HUES6 (cell line): ENCODE measurements around the gene EHD4.

Experiments
- H3K27ac ChIP-seq: 2 replicates; pipeline ENCODE4 v1.7.0; 2013; ENCODE audit warnings: low read depth, mild to moderate bottlenecking, low read length, inconsistent platforms
- H3K27me3 ChIP-seq: 2 replicates; pipeline ENCODE4 v1.6.1; 2013; ENCODE audit warnings: low read length; ENCODE audit not compliant: control insufficient read depth, insufficient read depth
- H3K36me3 ChIP-seq: 2 replicates; pipeline ENCODE4 v1.6.1; 2013; ENCODE audit warnings: low read length; ENCODE audit not compliant: control insufficient read depth, insufficient read depth
- H3K4me1 ChIP-seq: 2 replicates; pipeline ENCODE4 v1.6.1; 2013; ENCODE audit warnings: low read length; ENCODE audit not compliant: control insufficient read depth, insufficient read depth
- H3K4me3 ChIP-seq: 2 replicates; pipeline ENCODE4 v1.5.1; 2013; ENCODE audit warnings: low read depth, low read length
- H3K9ac ChIP-seq: one replicate; pipeline ENCODE4 v1.6.1; 2013; ENCODE audit warnings: mild to moderate bottlenecking, low read length
- H3K9me3 ChIP-seq: 2 replicates; pipeline ENCODE4 v1.6.1; 2013; ENCODE audit warnings: low read depth, low read length; ENCODE audit not compliant: control insufficient read depth, insufficient read depth

Gene EHD4

GRCh38 chr15:41865490-41866055 is 106.8 kb downstream of the EHD4 start:
- H3K36me3 ChIP-seq: no peaks in the 10 kb centered on the region
- H3K4me3 ChIP-seq: no peak overlapping the region
- no peak overlapping the region for H3K27ac ChIP-seq
- no peak overlapping the region for H3K9ac ChIP-seq
- H3K9me3 ChIP-seq: no peaks in the 10 kb centered on the region
- H3K4me1 ChIP-seq: peaks cover 31% of the 10 kb centered on the region
- H3K27me3 ChIP-seq: no peaks in the 10 kb centered on the region

DNA sequence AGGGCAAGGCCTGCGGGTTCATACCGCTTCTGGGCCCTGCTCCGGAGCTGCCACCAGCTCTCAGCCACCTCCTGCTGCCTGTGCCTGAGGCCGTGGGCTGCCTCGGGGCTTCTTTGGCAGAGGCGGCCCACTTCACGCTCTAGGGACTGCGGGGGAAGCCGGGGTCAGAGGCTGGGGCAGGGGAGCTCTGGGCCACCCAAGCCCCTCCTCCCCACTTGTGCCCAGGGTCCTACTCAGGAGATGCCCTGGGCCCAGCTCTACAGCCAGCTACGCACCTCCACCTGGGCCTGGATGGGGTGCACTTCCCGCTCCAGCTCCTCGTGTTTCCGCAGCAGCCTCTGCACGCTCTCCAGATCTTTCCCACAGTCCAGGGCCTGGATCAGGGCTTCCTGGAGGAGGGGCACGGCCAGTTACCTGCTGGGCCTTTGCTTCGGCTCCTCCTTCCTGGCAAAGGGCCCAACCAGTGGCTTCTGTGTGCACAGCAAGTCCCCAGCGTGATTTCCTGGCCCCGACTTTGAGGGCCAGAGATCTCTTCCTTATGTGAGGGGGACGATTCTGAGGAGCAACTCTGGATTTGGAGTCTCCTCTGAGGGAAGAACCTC is 109.7 kb downstream of the EHD4 start:
- H3K9ac ChIP-seq: no peak overlapping the region

DNA sequence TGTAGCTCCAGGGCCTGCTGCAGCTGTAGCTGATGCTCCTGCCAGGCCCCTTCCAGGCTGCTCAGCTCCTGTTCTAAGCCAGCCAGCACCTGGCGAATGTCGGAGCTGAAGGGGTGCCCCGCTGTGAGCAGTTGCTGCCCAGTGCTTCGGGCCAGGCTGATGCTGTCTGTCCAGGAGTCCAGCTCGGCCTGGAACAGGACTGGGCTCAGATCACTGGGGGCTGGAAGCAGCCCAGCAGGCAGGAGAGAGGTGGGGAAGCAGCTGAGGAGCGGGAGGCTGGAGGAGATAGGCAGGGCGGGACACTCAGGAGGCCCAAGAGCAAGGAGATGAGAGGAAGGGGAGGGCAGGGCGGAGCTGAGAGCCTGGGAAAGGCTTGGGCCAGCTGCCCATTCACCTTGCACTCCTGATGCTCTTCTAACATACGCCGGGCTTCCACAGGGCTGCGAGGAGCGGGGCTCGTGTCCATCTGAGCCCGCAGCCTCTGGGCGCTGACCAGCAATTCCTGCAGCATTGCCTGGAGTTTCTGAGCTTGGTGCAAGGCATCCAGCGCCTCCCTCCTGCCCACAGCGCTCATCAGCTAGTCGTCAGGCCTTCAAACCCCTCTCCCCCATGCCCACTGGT is 110.5 kb downstream of the EHD4 start:
- H3K27me3 ChIP-seq: no peaks in the 10 kb centered on the region
- H3K9me3 ChIP-seq: no peaks in the 10 kb centered on the region
- no peak overlapping the region for H3K9ac ChIP-seq
- no peak overlapping the region for H3K27ac ChIP-seq
- peaks cover 29% of the 10 kb centered on the region for H3K4me1 ChIP-seq
- H3K36me3 ChIP-seq: no peaks in the 10 kb centered on the region
- H3K4me3 ChIP-seq: no peak overlapping the region

More for the DNA sequence above, 109.7 kb downstream of the EHD4 start:
- no peaks in the 10 kb centered on the region for H3K36me3 ChIP-seq
- H3K4me1 ChIP-seq: peaks cover 31% of the 10 kb centered on the region
- H3K27me3 ChIP-seq: no peaks in the 10 kb centered on the region
- H3K4me3 ChIP-seq: no peak overlapping the region
- no peak overlapping the region for H3K27ac ChIP-seq
- no peaks in the 10 kb centered on the region for H3K9me3 ChIP-seq

- H3K4me1 ChIP-seq: peaks cover 22% of the 10 kb centered on the region
- H3K36me3 ChIP-seq: no peaks in the 10 kb centered on the region
- H3K4me3 ChIP-seq: no peak overlapping the region
- no peak overlapping the region for H3K9ac ChIP-seq
- H3K9me3 ChIP-seq: no peaks in the 10 kb centered on the region
- H3K27me3 ChIP-seq: no peaks in the 10 kb centered on the region
- no peak overlapping the region for H3K27ac ChIP-seq
Measured at GRCh38 chr15:41860049-41860828, 112.1 kb downstream of the EHD4 start.

DNA sequence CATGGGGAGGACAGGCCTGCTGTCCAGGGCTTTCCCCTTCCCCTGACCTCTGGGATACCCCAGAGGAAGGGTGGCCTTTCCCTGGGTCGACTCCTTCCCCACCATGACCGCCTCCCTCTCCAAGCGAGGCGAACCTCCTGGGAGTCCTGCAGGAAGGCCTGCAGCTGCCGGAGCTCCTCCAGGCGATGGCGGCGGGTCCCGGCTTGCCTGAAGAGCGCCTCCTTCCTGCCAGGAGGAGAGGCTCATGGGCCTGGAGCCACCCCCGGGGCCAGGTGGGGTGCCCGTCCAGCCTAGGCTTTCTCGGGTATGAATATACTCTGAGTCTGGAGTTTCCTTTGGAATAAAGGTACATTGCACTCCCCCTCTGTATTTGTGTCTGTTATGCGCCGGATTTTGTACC is 113.6 kb downstream of the EHD4 start:
- H3K9ac ChIP-seq: no peak overlapping the region
- H3K27me3 ChIP-seq: no peaks in the 10 kb centered on the region
- H3K4me1 ChIP-seq: peaks cover 28% of the 10 kb centered on the region
- H3K9me3 ChIP-seq: no peaks in the 10 kb centered on the region
- H3K27ac ChIP-seq: no peak overlapping the region
- no peaks in the 10 kb centered on the region for H3K36me3 ChIP-seq
- no peak overlapping the region for H3K4me3 ChIP-seq

GRCh38 chr15:41857316-41857715 is 115.0 kb downstream of the EHD4 start:
- Histone ChIP-seq H3K36me3 (no peaks in the 10 kb centered on the region), H3K9ac (no peak overlapping the region), H3K27me3 (no peaks in the 10 kb centered on the region), H3K9me3 (no peaks in the 10 kb centered on the region), H3K27ac (no peak overlapping the region), H3K4me3 (no peak overlapping the region), H3K4me1 (peaks cover 31% of the 10 kb centered on the region; the same call in 1 of the 2 replicates)

- Histone ChIP-seq H3K9me3 (no peaks in the 10 kb centered on the region), H3K27me3 (no peaks in the 10 kb centered on the region), H3K27ac (no peak overlapping the region), H3K36me3 (no peaks in the 10 kb centered on the region), H3K9ac (no peak overlapping the region), H3K4me1 (peaks cover 29% of the 10 kb centered on the region; the same call in 1 of the 2 replicates), H3K4me3 (no peak overlapping the region)
Measured at GRCh38 chr15:41856716-41857115, 115.6 kb downstream of the EHD4 start.

- H3K27ac ChIP-seq: no peak overlapping the region
- no peak overlapping the region for H3K4me3 ChIP-seq
- H3K36me3 ChIP-seq: no peaks in the 10 kb centered on the region
- no peak overlapping the region for H3K9ac ChIP-seq
- no peaks in the 10 kb centered on the region for H3K9me3 ChIP-seq
- no peaks in the 10 kb centered on the region for H3K27me3 ChIP-seq
- peaks cover 28% of the 10 kb centered on the region; the same call in 1 of the 2 replicates for H3K4me1 ChIP-seq
Measured at GRCh38 chr15:41856262-41856661, 116.1 kb downstream of the EHD4 start.

DNA sequence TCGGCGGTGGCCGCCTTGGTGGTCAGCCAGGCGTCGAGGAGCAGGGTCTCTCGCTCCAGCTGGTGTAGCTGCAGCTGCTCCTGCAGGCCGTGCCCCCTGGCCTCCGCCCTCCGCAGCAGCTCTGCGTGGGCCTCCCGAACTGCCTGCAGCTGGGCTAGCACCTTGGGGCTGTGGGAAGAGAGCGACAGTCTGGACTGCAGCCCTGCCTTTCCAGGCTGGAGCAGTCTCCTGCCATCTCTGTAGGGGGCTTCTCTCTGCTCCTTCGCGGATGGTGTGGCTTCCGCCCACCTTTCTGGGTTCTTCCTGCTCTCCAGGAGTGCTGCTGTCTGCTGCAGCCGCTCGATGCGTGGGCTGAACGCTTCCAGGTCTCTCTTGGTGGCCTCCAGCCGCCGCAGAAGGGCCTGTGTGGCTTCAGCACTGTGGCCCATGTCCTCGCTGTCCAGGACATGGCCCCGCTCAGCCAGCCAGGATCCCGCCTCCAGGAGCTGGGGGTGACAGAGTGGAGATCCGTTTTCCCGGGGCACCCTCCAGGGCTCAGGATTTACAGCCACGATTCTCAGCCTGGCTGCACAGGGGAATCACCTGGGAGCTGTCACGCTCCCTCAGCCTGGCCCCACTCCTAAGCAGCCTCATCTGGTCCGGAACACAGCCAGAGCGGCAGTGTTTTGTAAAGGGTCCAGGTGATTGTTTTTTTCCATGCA is 116.9 kb downstream of the EHD4 start:
- no peak overlapping the region for H3K4me3 ChIP-seq
- H3K9me3 ChIP-seq: no peaks in the 10 kb centered on the region
- H3K36me3 ChIP-seq: no peaks in the 10 kb centered on the region
- H3K27ac ChIP-seq: peak overlapping the region; percentile 49; the same call in 1 of the 2 replicates
- H3K4me1 ChIP-seq: peaks cover 28% of the 10 kb centered on the region; the same call in 1 of the 2 replicates
- peak overlapping the region; percentile 13 for H3K9ac ChIP-seq
- no peaks in the 10 kb centered on the region for H3K27me3 ChIP-seq

DNA sequence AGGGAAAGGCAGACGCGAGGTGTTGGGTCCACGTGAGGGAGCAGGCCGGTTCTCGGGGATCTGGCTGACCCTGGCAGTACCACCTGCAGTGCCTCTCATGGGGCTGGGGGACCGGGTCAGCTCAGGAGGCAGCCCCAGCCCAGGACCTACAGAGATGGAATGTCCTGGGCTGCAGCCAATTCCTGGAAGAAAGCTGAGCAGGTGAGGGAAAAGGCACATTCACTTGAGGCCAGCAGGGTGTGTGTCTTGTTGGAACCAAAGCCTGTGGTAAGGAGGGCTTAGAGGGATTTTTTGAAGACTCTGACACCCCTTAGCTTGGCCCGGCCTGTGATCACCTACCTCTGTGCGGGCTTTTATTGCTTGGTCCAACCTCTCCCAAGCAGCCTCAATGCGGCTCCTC is 117.9 kb downstream of the EHD4 start:
- no peak overlapping the region for H3K27ac ChIP-seq
- H3K4me1 ChIP-seq: peaks cover 28% of the 10 kb centered on the region; the same call in 1 of the 2 replicates
- H3K27me3 ChIP-seq: no peaks in the 10 kb centered on the region
- no peaks in the 10 kb centered on the region for H3K36me3 ChIP-seq
- no peak overlapping the region for H3K9ac ChIP-seq
- H3K9me3 ChIP-seq: no peaks in the 10 kb centered on the region
- no peak overlapping the region for H3K4me3 ChIP-seq
